ENCODE data around the gene CEACAM3. TPM values are rescaled to one million over a fixed set of nuclear protein-coding genes. Genes with fewer than 3 reads are reported as not detected.
A peak's percentile ranks its signal among the peaks of the same experiment; 100 is the strongest.

CEACAM3 gene
- total RNA-seq, 5 donors from 2014 or later (not counting 1 experiment from before 2014, with no cell fraction given) = not detected

DNA sequence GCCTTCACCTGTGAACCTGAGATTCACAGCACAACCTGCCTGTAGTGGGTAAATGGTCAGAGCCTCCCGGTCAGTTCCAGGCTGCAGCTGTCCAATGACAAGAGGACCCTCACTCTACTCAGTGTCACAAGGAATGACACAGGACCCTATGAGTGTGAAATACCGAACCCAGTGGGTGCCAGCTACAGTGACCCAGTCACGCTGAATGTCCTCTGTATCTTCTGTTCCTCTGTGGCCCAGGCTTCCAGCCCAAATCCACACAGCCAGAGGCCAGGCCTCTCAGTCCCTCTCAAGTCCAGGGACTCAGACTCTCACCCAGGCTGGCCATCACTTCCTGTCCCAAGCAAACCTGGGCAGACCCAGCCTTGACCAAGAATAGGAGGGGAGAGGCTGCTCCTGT is 10.8 kb downstream of the CEACAM3 start:
- Histone ChIP-seq H3K27me3 (replicated peaks in 1 of 2; ENCODE audit: control insufficient read depth in 2 of 2, extremely low read depth in 1 of 2, insufficient read depth in 2 of 2, low read length in 1 of 2) (peaks cover 0 to 40% of the 10 kb centered on the region in 2 experiments), H3K4me1 (ENCODE audit: control insufficient read depth in 1 of 2, extremely low read depth in 1 of 2, insufficient read depth in 2 of 2, low read length in 2 of 2) (no peaks in the 10 kb centered on the region), H3K27ac (ENCODE audit: low read length) (no peak overlapping the region), H3K36me3 (ENCODE audit: control insufficient read depth in 2 of 2, extremely low read depth in 1 of 2, insufficient read depth in 1 of 2, low read length in 1 of 2) (no peaks in the 10 kb centered on the region), H3K9me3 (no peaks in the 10 kb centered on the region), H3K4me3 (ENCODE audit: control insufficient read depth in 1 of 2, extremely low read depth in 1 of 2, low read length in 1 of 2) (no peak overlapping the region)
- ChIA-PET POLR2A (interaction anchor here in 1 of 2 donors (0.5 kb wide), 1 partner anchor 19 kb away, joined by 5 read pairs; no protein-coding TSS in a partner anchor), CTCF (no interaction called here)
- WGBS (ENCODE audit: insufficient coverage) = 80% methylated on average over 3 of the region's 3 CpGs
- Mint-ChIP-seq H3K4me1 (peaks cover 0 to 28% (median 5%) of the 10 kb centered on the region in 3 donors), H3K9me3 (no peaks in the 10 kb centered on the region), H3K36me3 (no peaks in the 10 kb centered on the region), H3K4me3 (no peak overlapping the region), H3K27ac (no peak overlapping the region), H3K27me3 (peaks cover 22 to 33% of the 10 kb centered on the region in 2 donors)
- ATAC-seq (replicated peaks in 1 of 4) = no peak
- no peak for DNase-seq

DNA sequence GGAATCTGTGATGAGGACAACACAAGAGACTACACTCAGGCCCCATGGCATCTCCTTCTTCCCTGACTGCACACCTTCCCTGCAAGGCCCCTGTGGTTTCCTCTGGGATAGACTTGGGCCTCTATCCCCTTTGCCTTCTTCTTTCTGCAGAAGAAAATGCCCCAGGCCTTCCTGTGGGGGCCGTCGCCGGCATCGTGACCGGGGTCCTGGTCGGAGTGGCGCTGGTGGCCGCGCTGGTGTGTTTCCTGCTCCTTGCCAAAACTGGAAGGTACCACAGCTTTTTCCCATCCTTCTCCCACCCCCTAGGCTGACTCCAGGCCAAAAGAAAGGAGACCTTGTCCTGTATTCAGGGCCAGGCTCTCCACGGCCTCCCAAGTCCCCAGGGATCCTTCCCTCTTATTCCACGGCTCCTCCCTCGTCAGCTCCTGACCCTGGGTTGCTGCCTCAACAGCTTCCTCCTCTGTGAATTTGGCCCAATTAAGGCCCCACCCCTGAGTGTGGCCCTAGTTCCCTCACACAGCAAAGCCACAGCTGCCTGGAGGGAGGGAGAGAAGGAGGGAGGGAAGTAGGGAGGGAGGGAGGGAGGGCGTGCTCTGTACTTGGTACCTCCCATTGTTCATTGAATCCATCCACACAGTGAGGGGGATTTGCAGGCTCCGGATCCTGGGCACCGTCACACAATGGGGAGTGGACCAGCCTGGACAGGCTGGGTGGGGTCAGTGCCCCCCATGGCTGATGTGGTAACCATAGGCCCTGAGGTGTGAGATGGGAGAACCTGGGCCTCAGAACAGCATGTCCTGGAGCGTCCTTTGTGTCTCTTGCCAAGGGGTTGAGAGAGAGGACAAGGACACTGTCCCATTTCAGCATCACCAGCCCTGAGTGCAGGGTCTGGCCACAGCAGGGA is 12.5 kb downstream of the CEACAM3 start:
- Histone ChIP-seq H3K4me1 (ENCODE audit: control insufficient read depth in 1 of 2, extremely low read depth in 1 of 2, insufficient read depth in 2 of 2, low read length in 2 of 2) (no peaks in the 10 kb centered on the region), H3K9me3 (no peaks in the 10 kb centered on the region), H3K4me3 (ENCODE audit: control insufficient read depth in 1 of 2, extremely low read depth in 1 of 2, low read length in 1 of 2) (no peak overlapping the region), H3K27me3 (replicated peaks in 1 of 2; ENCODE audit: control insufficient read depth in 2 of 2, extremely low read depth in 1 of 2, insufficient read depth in 2 of 2, low read length in 1 of 2) (peaks cover 0 to 43% of the 10 kb centered on the region in 2 experiments), H3K36me3 (ENCODE audit: control insufficient read depth in 2 of 2, extremely low read depth in 1 of 2, insufficient read depth in 1 of 2, low read length in 1 of 2) (no peaks in the 10 kb centered on the region), H3K27ac (ENCODE audit: low read length) (no peak overlapping the region)
- Mint-ChIP-seq H3K27ac (no peak overlapping the region), H3K4me1 (peaks cover 0 to 17% (median 0%) of the 10 kb centered on the region in 3 donors), H3K9me3 (no peaks in the 10 kb centered on the region), H3K36me3 (no peaks in the 10 kb centered on the region), H3K27me3 (peaks cover 26 to 33% of the 10 kb centered on the region in 2 donors), H3K4me3 (no peak overlapping the region)
- ChIA-PET POLR2A (no interaction called here), CTCF (no interaction called here)
- DNase-seq (peak in 1 of 35 experiments; percentile 19), ATAC-seq (replicated peaks in 1 of 4) (no peak)
- WGBS (ENCODE audit: insufficient coverage) = 75% methylated on average over 11 of the region's 16 CpGs

DNA sequence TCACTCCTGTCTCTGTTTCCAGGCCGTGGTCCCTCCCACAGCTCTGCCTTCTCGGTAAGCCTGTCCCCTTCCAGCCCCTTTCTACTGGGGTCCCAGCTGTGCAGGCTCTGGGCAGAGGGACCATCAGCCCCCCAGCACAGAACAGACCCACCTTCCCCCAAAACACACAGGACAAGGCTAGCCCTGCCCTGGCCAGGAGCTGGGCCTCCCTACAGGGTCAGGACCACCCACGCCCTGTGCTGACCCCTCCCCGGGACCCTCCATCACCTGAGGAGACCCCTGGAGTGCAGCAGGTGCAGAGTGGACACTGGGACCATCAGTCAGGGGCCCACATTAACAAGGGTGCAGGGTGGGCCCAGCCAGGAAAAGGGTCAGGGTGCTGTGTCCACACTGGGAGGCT is 13.9 kb downstream of the CEACAM3 start:
- 47% methylated on average over 2 of the region's 4 CpGs for WGBS (ENCODE audit: insufficient coverage)
- Mint-ChIP-seq H3K9me3 (no peaks in the 10 kb centered on the region), H3K4me3 (no peak overlapping the region), H3K4me1 (peaks cover 0 to 14% (median 7%) of the 10 kb centered on the region in 3 donors), H3K36me3 (no peaks in the 10 kb centered on the region), H3K27me3 (peaks cover 26 to 33% of the 10 kb centered on the region in 2 donors), H3K27ac (no peak overlapping the region)
- Histone ChIP-seq H3K9me3 (no peaks in the 10 kb centered on the region), H3K4me1 (ENCODE audit: control insufficient read depth in 1 of 2, extremely low read depth in 1 of 2, insufficient read depth in 2 of 2, low read length in 2 of 2) (no peaks in the 10 kb centered on the region), H3K36me3 (ENCODE audit: control insufficient read depth in 2 of 2, extremely low read depth in 1 of 2, insufficient read depth in 1 of 2, low read length in 1 of 2) (no peaks in the 10 kb centered on the region), H3K27me3 (replicated peaks in 1 of 2; ENCODE audit: control insufficient read depth in 2 of 2, extremely low read depth in 1 of 2, insufficient read depth in 2 of 2, low read length in 1 of 2) (peaks cover 0 to 43% of the 10 kb centered on the region in 2 experiments), H3K4me3 (ENCODE audit: control insufficient read depth in 1 of 2, extremely low read depth in 1 of 2, low read length in 1 of 2) (no peak overlapping the region), H3K27ac (ENCODE audit: low read length) (no peak overlapping the region)
- ATAC-seq (replicated peaks in 1 of 4) = no peak
- ChIA-PET CTCF (no interaction called here), POLR2A (no interaction called here)
- no peak for DNase-seq

DNA sequence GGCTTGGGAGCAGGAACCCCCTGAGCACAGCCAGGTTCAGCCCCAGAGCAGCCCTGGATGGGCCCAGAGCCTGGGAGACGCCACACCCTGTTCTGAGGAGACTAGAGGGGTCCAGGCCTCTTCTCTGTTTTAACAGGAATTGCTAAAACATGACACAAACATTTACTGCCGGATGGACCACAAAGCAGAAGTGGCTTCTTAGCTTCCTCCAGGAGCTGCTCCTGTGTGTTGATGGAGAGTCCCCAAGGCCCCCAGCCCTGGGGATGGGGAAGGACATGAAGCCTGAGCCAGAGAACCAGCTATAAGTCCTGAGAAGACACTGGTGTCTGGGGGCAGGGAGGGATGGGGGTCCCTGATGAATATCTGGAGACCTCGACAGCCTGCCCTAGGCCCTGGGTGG is 14.6 kb downstream of the CEACAM3 start:
- H3K9me3 ChIP-seq = no peaks in the 10 kb centered on the region
- no peaks in the 10 kb centered on the region for H3K9me3 Mint-ChIP-seq
- peaks cover 0 to 43% of the 10 kb centered on the region in 2 experiments for H3K27me3 ChIP-seq (replicated peaks in 1 of 2; ENCODE audit: control insufficient read depth in 2 of 2, extremely low read depth in 1 of 2, insufficient read depth in 2 of 2, low read length in 1 of 2)
- no peaks in the 10 kb centered on the region for H3K4me1 ChIP-seq (ENCODE audit: control insufficient read depth in 1 of 2, extremely low read depth in 1 of 2, insufficient read depth in 2 of 2, low read length in 2 of 2)
- H3K36me3 Mint-ChIP-seq = no peaks in the 10 kb centered on the region
- POLR2A ChIA-PET = interaction anchor here in 1 of 2 donors (0.6 kb wide), 1 partner anchor 494 kb away, joined by 8 read pairs; no protein-coding TSS in a partner anchor
- peaks cover 0 to 11% (median 10%) of the 10 kb centered on the region in 3 donors for H3K4me1 Mint-ChIP-seq
- peaks cover 19 to 28% of the 10 kb centered on the region in 2 donors for H3K27me3 Mint-ChIP-seq
- H3K27ac ChIP-seq (ENCODE audit: low read length) = no peak overlapping the region
- peak in 2 of 35 experiments; percentile 4 to 23 for DNase-seq
- no peak for ATAC-seq (replicated peaks in 1 of 4)
- CTCF ChIA-PET = no interaction called here
- no peaks in the 10 kb centered on the region for H3K36me3 ChIP-seq (ENCODE audit: control insufficient read depth in 2 of 2, extremely low read depth in 1 of 2, insufficient read depth in 1 of 2, low read length in 1 of 2)
- no peak overlapping the region for H3K4me3 Mint-ChIP-seq
- H3K27ac Mint-ChIP-seq = no peak overlapping the region
- 57% methylated on average over 2 of the region's 3 CpGs for WGBS (ENCODE audit: insufficient coverage)
- H3K4me3 ChIP-seq (ENCODE audit: control insufficient read depth in 1 of 2, extremely low read depth in 1 of 2, low read length in 1 of 2) = no peak overlapping the region

DNA sequence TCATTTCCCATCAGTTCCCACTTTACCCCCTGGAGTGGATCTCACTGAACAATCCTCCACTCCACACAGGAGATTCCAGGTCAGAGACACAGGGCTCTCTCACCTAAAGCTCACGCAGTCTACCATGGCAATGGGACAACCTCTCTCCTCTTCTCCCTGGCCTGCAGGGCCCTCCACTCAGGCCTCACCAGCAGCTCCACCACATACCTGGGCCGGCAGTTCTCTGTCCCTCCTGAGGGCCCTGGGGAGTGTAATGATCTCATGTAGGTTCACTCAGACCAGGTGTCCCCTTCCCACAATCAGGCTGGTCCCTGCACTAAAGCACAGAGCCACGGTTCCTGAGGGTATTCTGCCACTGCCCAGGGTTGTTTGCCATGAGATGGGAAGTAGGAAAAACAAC is 15.6 kb downstream of the CEACAM3 start:
- Histone ChIP-seq H3K4me1 (ENCODE audit: control insufficient read depth in 1 of 2, extremely low read depth in 1 of 2, insufficient read depth in 2 of 2, low read length in 2 of 2) (no peaks in the 10 kb centered on the region), H3K9me3 (no peaks in the 10 kb centered on the region), H3K27me3 (replicated peaks in 1 of 2; ENCODE audit: control insufficient read depth in 2 of 2, extremely low read depth in 1 of 2, insufficient read depth in 2 of 2, low read length in 1 of 2) (peaks cover 0 to 39% of the 10 kb centered on the region in 2 experiments), H3K4me3 (ENCODE audit: control insufficient read depth in 1 of 2, extremely low read depth in 1 of 2, low read length in 1 of 2) (no peak overlapping the region), H3K27ac (ENCODE audit: low read length) (no peak overlapping the region), H3K36me3 (ENCODE audit: control insufficient read depth in 2 of 2, extremely low read depth in 1 of 2, insufficient read depth in 1 of 2, low read length in 1 of 2) (no peaks in the 10 kb centered on the region)
- Mint-ChIP-seq H3K36me3 (no peaks in the 10 kb centered on the region), H3K27ac (no peak overlapping the region), H3K9me3 (no peaks in the 10 kb centered on the region), H3K4me1 (peaks cover 0 to 11% (median 10%) of the 10 kb centered on the region in 3 donors), H3K27me3 (peaks cover 19 to 22% of the 10 kb centered on the region in 2 donors), H3K4me3 (no peak overlapping the region)
- ATAC-seq (replicated peaks in 1 of 4) (no peak), DNase-seq (no peak)
- WGBS (ENCODE audit: insufficient coverage) = 60% methylated on average over 1 of the region's 3 CpGs
- ChIA-PET CTCF (no interaction called here), POLR2A (no interaction called here)

DNA sequence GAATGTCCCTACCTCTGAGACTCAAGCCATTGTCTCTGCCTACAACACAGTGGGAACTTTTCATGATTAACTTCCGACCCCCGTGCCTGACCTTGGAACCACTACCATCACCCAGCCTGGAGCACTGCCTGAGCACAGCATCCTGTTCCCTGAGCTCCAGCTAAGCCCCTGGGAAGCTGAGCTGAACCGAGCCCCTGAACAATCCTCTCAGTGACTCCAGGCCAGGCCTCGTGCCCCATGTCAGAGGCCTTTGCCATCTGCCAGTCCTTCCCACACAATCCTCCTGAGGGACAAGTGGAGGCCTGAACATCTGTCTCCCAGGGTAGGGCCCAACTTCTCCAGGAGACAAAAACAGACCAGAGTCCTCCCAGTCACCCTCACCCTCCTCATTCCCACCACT is 17.5 kb downstream of the CEACAM3 start:
- Histone ChIP-seq H3K27ac (ENCODE audit: low read length) (no peak overlapping the region), H3K9me3 (no peaks in the 10 kb centered on the region), H3K4me1 (ENCODE audit: control insufficient read depth in 1 of 2, extremely low read depth in 1 of 2, insufficient read depth in 2 of 2, low read length in 2 of 2) (no peaks in the 10 kb centered on the region), H3K36me3 (ENCODE audit: control insufficient read depth in 2 of 2, extremely low read depth in 1 of 2, insufficient read depth in 1 of 2, low read length in 1 of 2) (no peaks in the 10 kb centered on the region), H3K4me3 (ENCODE audit: control insufficient read depth in 1 of 2, extremely low read depth in 1 of 2, low read length in 1 of 2) (no peak overlapping the region), H3K27me3 (replicated peaks in 1 of 2; ENCODE audit: control insufficient read depth in 2 of 2, extremely low read depth in 1 of 2, insufficient read depth in 2 of 2, low read length in 1 of 2) (peaks cover 0 to 31% of the 10 kb centered on the region in 2 experiments)
- Mint-ChIP-seq H3K27me3 (peaks cover 13 to 15% of the 10 kb centered on the region in 2 donors), H3K27ac (no peak overlapping the region), H3K4me1 (peaks cover 0 to 11% (median 10%) of the 10 kb centered on the region in 3 donors), H3K36me3 (no peaks in the 10 kb centered on the region), H3K4me3 (no peak overlapping the region), H3K9me3 (no peaks in the 10 kb centered on the region)
- ATAC-seq (replicated peaks in 1 of 4) = no peak
- ChIA-PET CTCF (no interaction called here), POLR2A (no interaction called here)
- WGBS (ENCODE audit: insufficient coverage) = 75% methylated on average over 4 of the region's 4 CpGs
- DNase-seq = no peak
